GM12891 (cell line): Measurements from ENCODE around the gene TRIM16.
"Not testable (repeated sequence)": the region's sequence is repeated elsewhere in the genome, so short reads cannot be mapped to it uniquely, and the experiment has no call there.

ENCODE experiments used
- PAX5 ChIP-seq: IDR thresholded peaks from 2 replicates; pipeline ENCODE4 v1.6.1; 2011; ENCODE audit warnings: low read length, moderate library complexity, mild to moderate bottlenecking; ENCODE audit not compliant: insufficient read depth, severe bottlenecking
- POLR2A ChIP-seq: IDR thresholded peaks from 2 replicates; pipeline ENCODE4 v1.6.1; 2011; ENCODE audit warnings: low read depth, low read length, control low read depth
- POLR2AphosphoS5 ChIP-seq: IDR thresholded peaks from 2 replicates; pipeline ENCODE4 v1.6.1; 2011; ENCODE audit warnings: low read depth, low read length, control low read depth
- SPI1 ChIP-seq: IDR thresholded peaks from 2 replicates; pipeline ENCODE4 v1.6.1; 2011; ENCODE audit warnings: low read depth, low read length, control low read depth
- TAF1 ChIP-seq: IDR thresholded peaks from 2 replicates; pipeline ENCODE4 v1.6.1; 2011; ENCODE audit warnings: low read depth, low read length, control low read depth

DNA sequence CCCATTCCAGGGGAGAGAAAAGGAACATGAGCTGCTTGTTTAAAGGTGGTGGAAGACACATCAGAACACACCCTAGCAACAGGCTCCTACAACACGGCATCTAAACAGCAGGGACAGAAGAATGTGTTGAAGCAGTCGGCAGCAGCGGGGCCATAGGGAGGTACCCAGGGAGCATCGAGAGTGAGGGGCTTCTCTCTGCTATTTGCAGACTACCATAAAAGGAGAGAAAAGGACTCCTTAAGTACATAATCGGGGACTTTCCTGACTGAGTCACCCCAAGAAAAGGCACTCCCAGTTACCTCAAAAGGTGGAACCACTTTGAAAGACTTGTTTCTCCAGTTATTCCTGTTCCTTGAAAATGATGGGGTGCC, 38.2 kb downstream of the TRIM16 start:
- not testable (repeated sequence) for TF ChIP-seq POLR2AphosphoS5, POLR2A, SPI1, TAF1, PAX5
